Lower leg skin (tissue), 3 donors: ENCODE measurements around the gene PARL.

ENCODE experiments used
- POLR2A ChIP-seq, 2 donors: fragments of 450-650 bp; IDR thresholded peaks; one replicate each; pipeline ENCODE4 v1.6.1; 2016 to 2017; ENCODE audit warnings: antibody characterized with exemption in 2 of 2, mild to moderate bottlenecking in 1 of 2, moderate library complexity in 1 of 2
- TF ChIP-seq, protein P1 (sequence below), 3 donors: fragments of 450-650 bp; IDR thresholded peaks; one replicate each; pipeline ENCODE4 v1.5.1; 2016; ENCODE audit warnings: antibody characterized with exemption in 3 of 3, mild to moderate bottlenecking in 3 of 3, moderate library complexity in 2 of 3

DNA sequence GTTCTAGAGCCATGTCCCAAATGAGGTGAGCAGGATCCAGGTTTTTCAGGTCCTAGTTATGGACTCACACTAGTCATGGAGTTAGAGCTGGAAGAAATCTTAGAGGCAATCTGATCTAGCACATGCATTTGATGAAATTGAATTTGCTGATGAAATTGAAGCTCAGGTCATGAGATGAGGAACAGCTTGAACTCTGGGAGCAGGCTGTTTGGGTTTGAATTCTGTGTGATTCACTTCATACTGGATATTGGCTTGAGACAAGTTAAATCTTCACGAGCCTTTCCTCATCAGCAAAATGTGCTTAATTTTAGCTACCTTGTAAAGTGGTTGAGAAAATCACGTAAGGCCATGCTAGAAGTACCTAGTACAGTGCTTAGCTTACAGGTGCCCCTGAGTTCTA lies 33.5 kb upstream of the PARL start:
- TF ChIP-seq, protein P1, sequence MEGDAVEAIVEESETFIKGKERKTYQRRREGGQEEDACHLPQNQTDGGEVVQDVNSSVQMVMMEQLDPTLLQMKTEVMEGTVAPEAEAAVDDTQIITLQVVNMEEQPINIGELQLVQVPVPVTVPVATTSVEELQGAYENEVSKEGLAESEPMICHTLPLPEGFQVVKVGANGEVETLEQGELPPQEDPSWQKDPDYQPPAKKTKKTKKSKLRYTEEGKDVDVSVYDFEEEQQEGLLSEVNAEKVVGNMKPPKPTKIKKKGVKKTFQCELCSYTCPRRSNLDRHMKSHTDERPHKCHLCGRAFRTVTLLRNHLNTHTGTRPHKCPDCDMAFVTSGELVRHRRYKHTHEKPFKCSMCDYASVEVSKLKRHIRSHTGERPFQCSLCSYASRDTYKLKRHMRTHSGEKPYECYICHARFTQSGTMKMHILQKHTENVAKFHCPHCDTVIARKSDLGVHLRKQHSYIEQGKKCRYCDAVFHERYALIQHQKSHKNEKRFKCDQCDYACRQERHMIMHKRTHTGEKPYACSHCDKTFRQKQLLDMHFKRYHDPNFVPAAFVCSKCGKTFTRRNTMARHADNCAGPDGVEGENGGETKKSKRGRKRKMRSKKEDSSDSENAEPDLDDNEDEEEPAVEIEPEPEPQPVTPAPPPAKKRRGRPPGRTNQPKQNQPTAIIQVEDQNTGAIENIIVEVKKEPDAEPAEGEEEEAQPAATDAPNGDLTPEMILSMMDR (IDR thresholded peaks at IDR 0.05) = no peak
- no peak for TF ChIP-seq POLR2A (IDR thresholded peaks at IDR 0.05)
